Type B pancreatic cell (in vitro differentiated cells): ENCODE data around the gene GNAO1. TPM values are rescaled to one million over a fixed set of nuclear protein-coding genes. Genes with fewer than 3 reads are reported as not detected.

Source experiments
- DNase-seq: peaks from one replicate; pipeline ENCODE4 v3.0.0; 2021; ENCODE audit warnings: mixed read lengths; ENCODE audit not compliant: unreplicated experiment; ENCODE audit errors: extremely low spot score
- H3K27ac Mint-ChIP-seq: 2 replicates; pipeline ENCODE4 v1.8.0; 2021; ENCODE audit warnings: mild to moderate bottlenecking, mixed read lengths
- H3K27me3 Mint-ChIP-seq: 2 replicates; pipeline ENCODE4 v1.8.0; 2021; ENCODE audit warnings: mixed read lengths
- H3K36me3 Mint-ChIP-seq: 2 replicates; pipeline ENCODE4 v1.8.0; 2021; ENCODE audit warnings: mixed read lengths
- H3K4me1 Mint-ChIP-seq: one replicate; pipeline ENCODE4 v1.8.0; 2021; ENCODE audit warnings: mixed read lengths; ENCODE audit not compliant: unreplicated experiment
- H3K4me3 Mint-ChIP-seq: 2 replicates; pipeline ENCODE4 v1.8.0; 2021; ENCODE audit warnings: mild to moderate bottlenecking, mixed read lengths
- H3K9me3 Mint-ChIP-seq: 2 replicates; pipeline ENCODE4 v1.8.0; 2021; ENCODE audit warnings: mixed read lengths
- CTCF ChIP-seq: fragments of 200-600 bp; sonication (generic); conservative IDR thresholded peaks from 2 replicates; pipeline ENCODE4 v1.5.0; 2021; ENCODE audit warnings: antibody characterized with exemption, mild to moderate bottlenecking
- total RNA-seq: library from RNA; stranded (reverse); gene quantifications from 2 replicates; pipeline ENCODE4 v1.2.1, GENCODE V29; 2021; ENCODE audit warnings: low replicate concordance

The GNAO1 gene
- total RNA-seq, 1 donor from 2014 or later: 13.2 TPM

- H3K27ac Mint-ChIP-seq: no peak overlapping the region
- TF ChIP-seq CTCF: no peak
- no peaks in the 10 kb centered on the region for H3K27me3 Mint-ChIP-seq
- H3K9me3 Mint-ChIP-seq: no peaks in the 10 kb centered on the region
- peaks cover 11% of the 10 kb centered on the region for H3K4me1 Mint-ChIP-seq
- DNase-seq: no peak
- H3K36me3 Mint-ChIP-seq: no peaks in the 10 kb centered on the region
- no peak overlapping the region for H3K4me3 Mint-ChIP-seq
Measured at GRCh38 chr16:56257666-56258342, 66.5 kb downstream of the GNAO1 start.

GRCh38 chr16:56258508-56259424 lies 67.5 kb downstream of the GNAO1 start:
- Mint-ChIP-seq H3K27me3 (no peaks in the 10 kb centered on the region), H3K9me3 (no peaks in the 10 kb centered on the region), H3K36me3 (no peaks in the 10 kb centered on the region), H3K4me1 (peaks cover 19% of the 10 kb centered on the region), H3K27ac (no peak overlapping the region), H3K4me3 (no peak overlapping the region)
- no peak for DNase-seq
- no peak for TF ChIP-seq CTCF

- Mint-ChIP-seq H3K9me3 (no peaks in the 10 kb centered on the region), H3K27me3 (no peaks in the 10 kb centered on the region), H3K27ac (no peak overlapping the region), H3K4me3 (no peak overlapping the region), H3K4me1 (peaks cover 23% of the 10 kb centered on the region), H3K36me3 (no peaks in the 10 kb centered on the region)
- TF ChIP-seq CTCF: no peak
- DNase-seq: no peak
Measured at GRCh38 chr16:56259425-56259779, 68.1 kb downstream of the GNAO1 start.

- H3K9me3 Mint-ChIP-seq: no peaks in the 10 kb centered on the region
- H3K36me3 Mint-ChIP-seq: no peaks in the 10 kb centered on the region
- H3K4me1 Mint-ChIP-seq: peaks cover 23% of the 10 kb centered on the region
- H3K27ac Mint-ChIP-seq: no peak overlapping the region
- no peak overlapping the region for H3K4me3 Mint-ChIP-seq
- no peak for DNase-seq
- TF ChIP-seq CTCF: no peak
- H3K27me3 Mint-ChIP-seq: no peaks in the 10 kb centered on the region
Measured at GRCh38 chr16:56260378-56261160, 69.3 kb downstream of the GNAO1 start.

- H3K27me3 Mint-ChIP-seq: no peaks in the 10 kb centered on the region
- peaks cover 23% of the 10 kb centered on the region for H3K4me1 Mint-ChIP-seq
- DNase-seq: no peak
- no peaks in the 10 kb centered on the region for H3K9me3 Mint-ChIP-seq
- no peak overlapping the region for H3K27ac Mint-ChIP-seq
- no peaks in the 10 kb centered on the region for H3K36me3 Mint-ChIP-seq
- no peak for TF ChIP-seq CTCF
- H3K4me3 Mint-ChIP-seq: no peak overlapping the region
Measured at GRCh38 chr16:56261656-56262055, 70.4 kb downstream of the GNAO1 start.
